HuH-7.5 (cell line): ENCODE measurements around the gene SNAPIN.

ENCODE experiments used
- DNase-seq: peaks from one replicate; pipeline ENCODE4 v3.0.0; 2011; ENCODE audit warnings: low spot score

The SNAPIN gene

GRCh38 chr1:153678519-153679336, 20.2 kb downstream of the SNAPIN start, which contains the start of gene NPR1:
Gene NPR1 (plus strand): TSS chr1:153678688. CDS start chr1:153679109, 421 bp downstream.
- peak; percentile 35 for DNase-seq

GRCh38 chr1:153679337-153680119, 21.0 kb downstream of the SNAPIN start:
- no peak for DNase-seq

GRCh38 chr1:153680120-153680403, 21.6 kb downstream of the SNAPIN start:
- DNase-seq = no peak

GRCh38 chr1:153682730-153683129, 24.2 kb downstream of the SNAPIN start:
- no peak for DNase-seq

- no peak for DNase-seq
These were observed 25.4 kb downstream of the SNAPIN start for GRCh38 chr1:153683854-153684253.

GRCh38 chr1:153684892-153685291, 26.4 kb downstream of the SNAPIN start:
- DNase-seq = no peak

GRCh38 chr1:153685544-153686340, 27.2 kb downstream of the SNAPIN start:
- no peak for DNase-seq

GRCh38 chr1:153687346-153688125, 29.0 kb downstream of the SNAPIN start:
- DNase-seq = no peak

GRCh38 chr1:153688276-153688675, 29.8 kb downstream of the SNAPIN start:
- DNase-seq = no peak

- DNase-seq = no peak
These were observed 30.3 kb downstream of the SNAPIN start for GRCh38 chr1:153688736-153689328.

- DNase-seq = no peak
These were observed 35.0 kb downstream of the SNAPIN start for GRCh38 chr1:153693466-153693865.

GRCh38 chr1:153696741-153697140, 38.2 kb downstream of the SNAPIN start:
- no peak for DNase-seq

- no peak for DNase-seq
These were observed 38.9 kb downstream of the SNAPIN start for GRCh38 chr1:153697191-153698019.

- DNase-seq = no peak
These were observed 39.8 kb downstream of the SNAPIN start for GRCh38 chr1:153698020-153698922.

- no peak for DNase-seq
These were observed 40.6 kb downstream of the SNAPIN start for GRCh38 chr1:153698923-153699714.

GRCh38 chr1:153699768-153700167, 41.3 kb downstream of the SNAPIN start:
- DNase-seq = no peak

GRCh38 chr1:153705484-153705883, 47.0 kb downstream of the SNAPIN start:
- DNase-seq = no peak

- DNase-seq = no peak
These were observed 52.5 kb downstream of the SNAPIN start for GRCh38 chr1:153711026-153711425.
